Colon (tissue), 2 donors: Measurements from ENCODE around the gene ACTRT2.

Experiments
- FAIRE-seq: peaks from 2 replicates; lab custom pipeline; 2012; peaks lifted over from hg19 to GRCh38; lab: Jason Lieb, UNC
- donor health status: control.
- donor health status: control.

Gene ACTRT2

DNA sequence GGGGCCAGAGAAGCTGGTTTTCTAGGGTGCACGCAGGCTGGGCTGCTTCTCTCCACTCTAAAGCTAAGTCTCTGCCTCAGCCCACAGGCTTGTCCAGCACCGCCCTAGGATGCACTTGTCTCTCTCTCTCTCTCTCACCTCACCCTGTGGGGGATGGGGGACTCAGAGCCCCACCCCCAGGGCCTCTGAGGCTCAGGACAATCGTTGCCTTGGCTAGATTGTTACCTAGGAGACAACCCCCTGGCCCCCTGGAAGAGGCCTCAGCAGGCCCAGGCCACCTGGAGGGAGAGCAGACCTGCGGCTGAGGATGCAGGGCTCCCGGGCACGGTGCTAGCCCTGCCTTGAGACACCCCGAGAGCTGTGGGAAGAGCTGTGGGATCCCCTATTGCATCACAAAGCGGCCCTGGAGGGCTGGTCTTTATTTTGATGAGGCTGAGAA lies at the start of gene ACTRT2:
Gene ACTRT2 (plus strand): TSS at position 235 of the 439 bp plus-strand sequence. CDS start 220 bp downstream, outside the sequence.
- FAIRE-seq: no peak

DNA sequence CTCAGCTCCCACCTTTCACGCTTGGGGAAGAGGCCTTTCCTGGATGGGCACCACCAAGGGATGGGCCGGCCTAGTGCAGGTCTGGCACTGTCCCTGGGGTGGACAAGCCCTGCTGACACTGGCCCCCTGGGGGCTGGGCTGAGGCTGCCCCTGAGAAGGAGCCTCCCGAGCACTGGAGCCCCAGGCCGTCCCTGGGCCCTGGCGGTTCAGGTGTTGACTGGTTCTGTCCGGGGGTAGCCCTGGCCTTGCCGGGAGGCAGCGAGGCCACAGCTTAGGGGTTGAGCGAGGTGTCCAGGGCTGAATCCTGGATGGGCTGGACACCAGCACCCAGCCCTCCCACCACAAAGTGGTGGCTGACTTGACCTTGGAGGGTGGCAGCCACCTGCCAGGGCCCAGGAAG lies 49.7 kb upstream of the ACTRT2 start:
- FAIRE-seq: no peak

DNA sequence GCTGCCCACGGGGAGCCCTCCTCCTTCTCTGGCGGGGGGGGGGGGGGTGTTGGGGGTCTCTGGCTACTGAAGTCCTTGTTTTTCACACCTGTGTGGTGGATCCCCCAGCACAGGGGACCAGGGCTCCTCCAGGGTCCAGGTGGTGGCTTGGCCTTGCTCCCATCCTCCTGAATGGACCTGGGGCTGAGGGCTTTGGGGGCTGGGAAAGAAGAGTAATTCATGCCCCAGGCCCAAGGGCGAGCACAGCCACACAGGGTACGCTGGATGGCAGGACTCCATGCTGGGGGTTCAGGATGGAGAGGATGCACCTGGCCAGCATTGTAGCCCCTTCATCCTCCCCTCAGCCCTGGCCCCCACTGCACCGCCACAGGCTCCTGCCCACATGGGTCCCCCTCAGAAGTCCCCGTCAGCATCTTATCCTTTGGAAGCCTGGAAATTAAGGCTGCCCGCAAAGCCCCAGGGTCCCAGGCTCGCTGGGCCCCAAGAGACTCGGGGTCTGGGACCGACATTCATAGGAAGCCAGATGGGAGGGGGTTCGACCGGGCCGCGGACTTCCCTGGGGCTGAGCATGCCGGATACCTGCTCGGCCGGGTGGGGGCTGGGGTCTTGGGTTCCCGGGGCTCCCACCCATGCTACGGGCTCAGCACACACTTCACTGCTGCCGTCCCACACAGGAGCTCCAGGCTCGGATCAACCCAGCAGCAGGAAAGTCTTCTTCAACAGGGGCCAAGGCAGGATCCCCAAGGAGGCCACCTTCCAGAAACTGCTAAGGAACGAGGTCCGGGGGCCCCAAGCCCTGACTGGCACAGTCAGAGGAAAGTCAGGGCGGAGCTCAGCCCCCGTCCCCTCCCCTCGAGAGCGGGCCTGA lies 49.0 kb upstream of the ACTRT2 start:
- no peak for FAIRE-seq

DNA sequence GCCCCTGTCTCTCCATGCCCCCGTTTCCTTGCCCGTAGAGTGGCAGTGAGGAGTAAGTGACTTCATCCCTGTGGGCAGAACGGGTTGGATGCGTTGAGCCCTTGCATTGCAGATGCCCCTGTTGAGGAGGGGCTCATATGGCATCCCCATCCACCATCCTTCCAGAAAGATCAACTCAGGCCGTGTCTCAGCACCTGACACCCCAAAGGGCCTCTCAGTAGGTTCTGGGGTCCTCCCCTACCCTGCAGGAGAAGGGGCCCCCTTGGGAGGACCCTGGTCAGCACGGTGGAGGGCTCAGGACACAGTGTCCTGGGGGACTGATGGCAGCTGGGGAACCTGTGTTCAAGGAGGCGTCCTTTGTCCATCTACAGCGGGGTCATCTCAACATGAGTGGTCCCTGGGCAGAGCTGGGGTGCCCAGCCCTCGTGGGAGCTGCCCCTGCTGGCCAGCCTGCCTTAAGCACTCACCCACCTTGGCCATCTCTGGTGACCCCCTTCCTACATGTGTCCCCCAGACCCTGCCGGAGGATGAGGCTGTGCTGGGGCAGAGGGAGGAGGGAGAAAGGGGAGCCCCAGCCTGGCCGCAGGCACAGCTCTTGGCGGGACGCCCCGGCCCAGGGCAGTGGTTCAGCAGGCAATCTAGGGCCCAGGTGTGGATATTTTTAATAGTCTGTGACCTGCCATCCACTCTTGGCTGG lies 48.2 kb upstream of the ACTRT2 start:
- FAIRE-seq: no peak

DNA sequence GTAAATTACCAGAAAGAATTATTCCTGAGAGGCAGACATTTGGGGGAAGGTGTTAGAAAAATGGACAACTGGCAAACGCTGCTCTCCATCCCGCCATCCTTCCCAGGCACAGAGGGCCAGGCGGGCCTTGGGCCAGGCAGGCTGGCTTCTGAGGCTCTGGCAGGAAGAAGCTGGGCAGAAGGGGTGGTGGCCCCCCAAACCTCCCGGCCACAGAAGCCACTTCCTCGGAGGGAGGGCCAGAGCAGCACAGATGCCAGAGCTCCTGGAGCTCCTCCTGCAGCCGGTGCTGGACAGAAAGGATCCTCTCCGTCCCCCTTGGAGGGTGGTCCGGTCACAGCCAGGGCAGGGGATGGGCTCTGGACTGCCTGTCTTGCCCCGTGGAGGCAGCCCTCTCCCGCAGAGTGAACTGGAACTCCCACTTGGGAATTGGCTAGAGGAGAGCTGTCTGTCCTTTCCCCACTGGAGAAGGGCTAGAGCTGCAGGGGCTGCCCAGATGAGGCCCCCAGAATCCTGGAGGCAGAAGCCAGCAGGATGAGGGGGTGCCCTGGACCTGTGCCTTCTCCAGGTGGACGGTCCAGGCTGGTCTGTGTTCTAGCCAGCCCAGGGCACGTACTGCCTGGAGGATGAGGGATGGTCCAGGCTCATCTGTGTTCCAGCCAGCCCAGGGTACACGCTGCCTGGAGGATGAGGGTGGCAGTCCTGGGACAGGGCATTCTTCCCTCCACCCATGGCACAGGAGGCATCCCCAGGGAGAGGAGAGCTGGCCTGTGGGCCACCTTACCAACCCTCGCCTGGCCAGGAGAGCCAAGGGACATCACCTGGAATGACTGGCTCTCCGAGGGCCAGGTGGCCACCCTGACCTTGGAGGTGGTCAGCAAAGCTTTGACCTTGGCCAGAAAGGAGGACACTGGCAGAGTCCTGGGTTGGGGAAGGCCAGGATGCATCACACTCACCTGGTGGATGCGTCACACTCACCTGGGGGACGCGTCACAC lies 47.4 kb upstream of the ACTRT2 start:
- FAIRE-seq: no peak

DNA sequence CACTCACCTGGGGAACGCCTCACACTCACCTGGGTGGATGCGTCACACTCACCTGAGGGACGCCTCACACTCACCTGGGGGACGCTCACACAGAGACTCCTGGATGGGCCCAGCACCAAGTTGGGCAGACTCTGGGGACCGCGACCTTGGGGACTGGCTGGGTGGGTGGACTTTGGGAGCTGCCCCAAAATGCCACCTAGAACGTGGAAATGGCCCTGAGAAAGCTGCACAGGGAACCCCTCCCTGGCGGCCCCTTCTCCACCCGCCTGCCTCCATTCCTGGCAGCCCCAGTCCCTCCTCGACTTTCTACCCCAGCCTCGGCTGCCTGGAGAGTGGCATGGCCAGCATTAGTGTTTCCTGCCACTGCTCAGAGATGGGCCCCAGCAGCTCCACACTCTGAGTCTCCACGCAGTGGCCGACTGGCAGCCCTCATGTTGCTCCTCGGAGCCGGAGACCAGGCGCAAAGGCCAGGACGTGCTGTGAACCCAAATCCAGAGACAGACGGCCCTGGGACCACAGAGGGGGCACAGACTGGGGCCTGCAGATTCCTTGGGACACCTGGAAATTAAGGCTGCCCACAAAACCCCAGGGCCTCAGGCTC lies 46.5 kb upstream of the ACTRT2 start:
- FAIRE-seq: no peak

DNA sequence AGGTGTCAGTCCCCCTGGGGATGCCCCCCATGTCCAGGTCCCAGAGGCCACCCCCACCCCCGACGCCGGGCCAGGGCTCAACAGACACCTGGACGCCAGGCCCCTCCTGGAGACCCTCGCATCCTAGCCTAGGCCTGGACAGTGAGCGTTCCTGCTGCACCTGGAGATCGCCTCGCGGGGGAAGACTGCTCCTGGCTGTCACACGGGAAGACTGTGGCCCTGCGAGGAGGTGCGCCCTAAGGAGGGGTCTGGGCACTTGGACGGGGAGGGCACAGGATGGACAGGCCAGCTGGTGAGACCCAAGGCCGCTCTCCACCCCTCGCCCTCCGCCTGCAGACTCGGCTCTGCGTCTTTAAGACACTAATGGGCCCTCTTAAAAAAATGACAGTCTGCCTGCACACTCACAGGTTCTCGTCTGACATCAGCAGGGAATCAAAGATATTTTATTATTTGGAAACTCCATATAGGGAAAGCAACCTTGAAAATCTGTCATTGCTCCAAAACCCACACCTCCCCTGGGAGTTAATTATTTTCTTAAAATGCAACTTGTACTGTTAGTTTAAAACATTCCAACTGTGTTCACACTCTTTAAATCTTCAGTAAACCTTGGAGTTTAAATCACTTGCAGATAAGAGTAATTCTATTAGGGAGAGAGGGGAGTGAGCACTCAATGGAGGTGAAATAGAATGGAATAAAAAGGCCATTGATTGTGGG lies 45.6 kb upstream of the ACTRT2 start:
- FAIRE-seq: no peak

DNA sequence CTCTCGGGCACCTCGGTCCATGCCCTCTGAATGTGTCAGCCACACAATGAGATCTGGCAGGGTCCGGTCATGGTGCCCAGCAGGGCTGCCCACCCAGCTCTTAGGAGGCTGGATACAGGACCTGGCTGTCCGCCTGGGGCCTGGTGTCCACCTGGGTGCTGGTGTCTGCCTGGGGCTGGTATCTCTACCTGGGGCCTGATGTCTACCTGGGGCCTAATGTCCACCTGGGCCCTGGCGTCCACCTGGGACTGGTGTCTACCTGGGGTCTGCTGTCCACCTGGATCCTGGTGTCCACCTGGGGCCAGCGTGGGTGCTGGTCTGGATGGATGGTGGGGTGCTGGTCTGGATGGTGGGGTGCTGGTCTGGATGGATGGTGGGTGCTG lies 45.1 kb upstream of the ACTRT2 start:
- FAIRE-seq: no peak

DNA sequence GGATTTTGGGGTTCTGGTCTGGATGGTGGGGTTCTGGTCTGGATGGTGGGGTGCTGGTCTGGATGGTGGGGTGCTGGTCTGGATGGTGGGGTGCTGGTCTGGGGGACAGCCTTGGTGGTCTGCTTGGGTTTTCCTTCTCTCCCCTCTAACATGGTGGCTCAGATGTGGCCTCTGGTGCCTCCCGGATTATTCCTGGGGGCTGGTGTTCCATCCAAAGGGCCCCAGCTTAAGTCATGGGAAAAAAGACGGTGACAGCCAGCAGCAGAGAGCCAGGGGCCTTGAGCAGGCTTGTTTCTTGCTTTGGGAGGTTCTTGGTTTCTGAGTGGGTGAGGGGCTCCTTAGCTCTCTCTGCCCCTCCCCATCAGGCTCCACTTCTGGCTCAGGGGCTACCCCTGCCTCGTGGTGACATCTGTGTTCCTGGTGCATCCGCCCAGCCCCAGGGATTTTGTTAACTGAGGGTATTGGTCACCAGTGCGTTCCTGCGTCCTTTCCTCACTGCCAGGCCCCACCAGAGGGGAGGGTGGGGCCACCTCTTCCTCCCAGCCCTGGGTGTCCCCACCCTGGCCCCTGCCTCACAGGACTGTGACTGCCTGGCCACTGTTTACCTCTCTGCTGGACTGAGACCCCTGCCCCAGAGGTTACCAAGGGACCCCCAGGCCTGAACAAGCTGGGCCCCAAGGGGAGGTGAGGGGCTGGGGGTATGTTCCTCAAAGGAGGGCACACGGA lies 43.2 kb upstream of the ACTRT2 start:
- FAIRE-seq: no peak

DNA sequence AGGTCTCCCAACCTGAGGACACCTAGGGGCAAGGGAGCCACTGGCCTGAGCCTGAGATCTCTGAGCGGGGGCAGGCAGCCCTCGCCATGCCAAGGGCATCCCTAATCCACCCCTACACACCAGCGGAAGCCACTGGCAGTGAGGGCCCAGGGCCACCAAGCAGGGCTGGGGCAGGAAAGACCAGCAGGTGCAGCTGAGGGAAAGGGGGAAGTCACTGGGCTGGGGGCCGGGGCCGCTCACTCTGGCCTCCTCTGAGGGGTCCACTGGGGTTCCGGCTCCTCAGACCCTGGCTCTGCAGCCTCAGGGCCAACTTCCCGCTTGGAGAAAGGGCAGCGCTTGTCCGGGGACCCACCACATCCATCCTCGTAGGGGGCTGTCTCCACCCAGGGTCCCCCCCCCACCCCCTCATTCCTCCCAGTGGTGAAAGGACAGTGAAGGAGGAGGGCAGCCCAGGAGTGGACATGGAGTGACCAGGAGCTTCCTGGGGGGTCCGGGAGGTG lies 42.5 kb upstream of the ACTRT2 start:
- no peak for FAIRE-seq

DNA sequence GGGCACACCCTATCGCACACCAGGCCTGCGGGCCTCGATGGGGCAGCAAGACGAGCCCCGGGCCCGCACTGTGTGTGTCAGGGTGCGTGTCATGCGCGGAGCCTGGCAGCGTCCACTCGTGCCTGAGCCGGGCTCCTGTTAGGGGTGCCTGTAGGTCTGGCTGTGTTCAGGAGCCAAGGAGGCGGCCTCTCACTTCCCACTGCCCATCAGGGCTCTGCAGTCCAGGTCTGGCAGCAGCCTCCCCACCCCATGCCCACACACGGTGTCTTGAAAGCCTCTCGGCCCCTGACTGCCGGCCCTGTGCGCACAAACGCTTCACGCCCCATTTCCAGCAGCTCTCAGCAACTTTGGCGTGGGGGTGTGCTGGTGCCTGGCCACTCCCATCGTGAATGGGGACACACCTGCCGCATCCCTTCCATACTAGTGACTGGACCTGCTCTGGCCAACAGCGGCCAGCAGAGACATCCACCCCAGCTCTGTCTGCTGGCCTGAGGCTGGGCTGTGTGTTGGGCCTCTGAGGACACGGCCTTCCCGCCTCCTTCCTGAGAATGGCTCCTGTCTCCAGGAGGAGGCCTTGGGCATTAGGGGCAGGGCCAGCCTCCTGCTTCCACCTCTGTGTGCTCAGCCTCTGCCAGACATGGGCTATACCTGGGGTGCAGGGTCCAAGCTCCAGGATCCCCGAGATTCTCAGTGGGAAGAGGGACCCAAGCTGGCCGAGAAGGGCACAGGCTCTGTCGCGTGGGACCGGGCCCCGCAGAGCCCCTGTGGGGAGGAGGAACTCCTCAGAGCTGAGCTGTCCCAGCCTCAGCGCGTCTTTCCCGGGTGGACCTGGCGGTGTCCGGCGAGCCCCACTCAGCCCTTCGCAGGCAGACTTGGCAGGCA lies 41.8 kb upstream of the ACTRT2 start:
- no peak for FAIRE-seq

DNA sequence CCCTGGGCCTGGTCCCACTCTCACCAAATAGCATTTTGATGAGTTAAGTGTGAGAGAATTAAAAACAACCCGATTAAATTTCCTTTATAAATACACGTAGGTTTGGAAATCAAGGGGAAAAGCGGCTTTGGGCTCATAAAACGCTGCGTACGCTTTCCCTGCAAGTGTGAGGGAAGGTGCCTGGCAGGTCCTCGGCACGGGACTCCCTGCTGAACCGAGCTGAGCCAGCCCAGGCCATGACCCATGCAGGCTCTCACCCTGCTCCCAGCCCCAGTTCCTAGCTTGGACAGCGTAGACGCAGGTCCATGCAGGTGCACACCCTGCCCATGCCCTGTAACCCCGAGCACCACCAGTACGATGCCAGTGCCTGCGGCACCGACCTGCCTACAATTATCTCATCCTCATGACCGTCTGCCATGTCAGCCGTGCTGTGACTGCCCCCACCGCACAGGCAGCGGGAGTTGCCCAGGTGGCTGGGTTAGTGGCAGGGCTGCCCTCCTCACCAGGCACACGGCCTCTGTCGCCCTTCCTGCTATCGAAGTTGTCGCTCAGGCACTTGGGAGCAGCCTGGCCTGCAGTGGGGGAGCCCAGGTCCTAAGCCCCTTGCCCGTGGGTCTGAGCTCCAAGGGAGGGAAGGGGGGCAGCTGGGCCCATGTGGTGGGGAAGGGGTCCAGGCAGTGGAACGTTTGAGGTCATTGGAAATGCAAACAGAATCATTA lies 41.0 kb upstream of the ACTRT2 start:
- FAIRE-seq: no peak

DNA sequence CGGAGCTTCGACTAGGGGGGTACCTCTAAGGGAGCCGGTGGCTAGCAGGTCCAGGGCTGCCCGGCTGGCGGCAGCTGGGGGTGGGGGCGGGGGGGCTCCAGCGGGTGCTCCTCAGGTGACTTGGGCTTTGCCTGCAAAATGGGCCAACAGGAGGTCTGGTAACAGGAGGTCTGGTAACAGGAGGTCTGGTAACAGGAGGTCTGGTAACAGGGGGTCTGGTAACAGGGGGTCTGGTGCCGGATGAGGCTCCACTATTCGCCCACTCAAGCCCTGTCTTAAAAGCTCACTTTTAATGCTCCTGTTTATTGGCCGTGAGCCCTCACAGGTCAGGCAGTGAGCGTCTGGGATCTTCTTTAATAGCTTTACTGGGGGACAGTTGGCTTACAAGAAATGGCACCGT lies 40.4 kb upstream of the ACTRT2 start:
- FAIRE-seq: no peak

DNA sequence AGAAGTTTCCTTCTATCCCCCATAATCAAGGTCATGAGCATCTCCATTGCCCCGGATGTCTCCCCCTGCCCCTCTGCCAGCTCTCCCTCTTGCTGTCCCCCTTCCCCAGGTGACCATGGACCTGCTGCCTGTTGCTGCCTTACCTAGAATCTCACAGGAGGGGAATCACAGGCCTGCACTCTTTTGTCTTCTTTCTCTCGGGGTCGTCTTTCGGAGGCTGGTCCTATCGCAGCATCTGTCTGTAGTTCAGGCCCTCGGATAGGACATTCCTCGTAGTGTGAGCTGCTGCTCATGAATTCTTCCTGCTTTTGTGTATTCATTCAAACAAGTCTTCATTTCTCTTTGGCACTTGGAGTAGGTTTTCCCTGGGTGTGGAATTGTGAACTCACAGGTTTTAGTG lies 39.9 kb upstream of the ACTRT2 start:
- no peak for FAIRE-seq

DNA sequence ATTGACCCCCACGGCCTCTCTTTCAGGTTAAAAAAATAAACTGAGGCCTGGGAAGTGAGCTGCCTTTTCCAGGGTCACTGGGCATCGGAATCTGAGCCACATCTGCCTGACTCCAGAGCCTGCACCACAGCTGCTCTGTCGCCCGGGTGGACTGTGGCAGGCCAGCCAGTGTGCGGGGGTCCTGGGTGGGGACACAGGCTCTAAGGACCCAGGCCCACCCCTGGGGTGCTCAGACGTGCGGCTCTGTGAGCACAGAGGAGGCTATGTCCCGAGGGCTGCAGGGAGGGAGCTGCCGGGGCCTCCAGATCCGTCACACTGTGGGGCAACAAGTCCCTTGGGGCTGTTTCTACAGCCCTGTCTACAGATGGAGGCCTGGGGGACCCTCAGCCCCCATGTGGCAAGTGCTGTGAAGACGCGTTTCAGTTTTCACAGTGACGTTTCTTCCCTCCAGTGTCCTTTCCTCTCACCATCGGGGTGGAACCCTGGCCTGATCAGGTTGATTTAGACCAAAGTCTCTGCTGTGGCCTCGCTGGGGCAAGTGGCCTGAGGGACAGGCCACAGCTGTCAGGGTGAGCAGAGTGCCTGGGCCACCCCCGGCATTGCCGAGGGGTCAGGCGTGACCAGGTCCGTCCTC lies 39.2 kb upstream of the ACTRT2 start:
- no peak for FAIRE-seq

DNA sequence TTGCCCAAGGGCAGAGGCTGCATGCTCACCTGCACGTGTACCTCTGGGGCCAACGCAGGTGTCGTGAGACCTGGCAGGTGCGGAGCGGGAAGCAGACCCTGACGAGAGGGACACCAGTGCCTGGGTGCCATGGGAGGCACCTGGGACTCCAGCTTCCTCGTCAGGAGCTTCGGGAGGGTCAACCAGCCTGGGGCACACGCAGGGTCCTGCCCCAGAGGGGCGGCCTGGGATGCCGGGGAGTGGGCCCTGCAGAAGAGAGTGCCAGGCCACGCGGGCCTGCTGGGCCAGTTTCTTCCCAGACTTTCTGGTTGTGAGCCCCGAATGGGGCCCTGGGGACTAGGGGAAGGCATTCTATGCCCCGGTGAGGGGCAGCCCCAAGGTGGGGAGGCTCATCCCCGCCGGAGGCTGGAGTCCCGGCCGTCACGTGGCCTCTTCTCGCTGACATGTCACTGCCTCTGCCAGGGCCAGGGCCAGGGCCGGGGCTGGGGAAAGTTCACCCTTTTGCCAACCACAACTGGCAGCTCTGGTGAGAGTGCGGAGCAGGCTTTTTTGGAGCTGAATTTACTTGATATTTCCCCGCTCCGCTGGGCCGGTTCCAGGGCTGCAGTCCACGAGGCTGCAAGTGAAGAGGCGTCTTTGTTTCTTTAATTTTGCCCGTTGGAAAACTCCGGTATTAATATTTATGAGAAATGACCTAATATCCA lies 38.5 kb upstream of the ACTRT2 start:
- no peak for FAIRE-seq

DNA sequence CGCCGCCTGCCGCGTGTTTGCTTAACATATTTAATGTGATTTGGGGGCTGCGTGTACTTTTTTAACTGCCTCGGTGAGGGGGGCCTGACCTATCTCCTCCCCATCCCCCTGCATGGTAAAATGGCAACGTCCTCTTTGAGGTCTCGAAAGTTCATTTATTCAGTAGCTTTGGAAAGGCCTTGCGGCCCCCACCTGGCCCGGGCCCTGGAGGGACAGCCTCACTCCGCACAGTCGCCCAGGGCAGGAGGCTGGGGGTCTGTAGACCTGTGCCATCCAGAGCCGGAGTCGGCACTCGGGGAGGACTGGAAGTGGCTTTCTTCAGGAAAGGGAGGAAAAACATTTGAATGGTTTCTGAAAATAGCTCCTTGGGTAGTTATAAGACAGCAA lies 38.0 kb upstream of the ACTRT2 start:
- FAIRE-seq: no peak
